HCEC 1CT (cell line): ENCODE data around the gene ARL3.

Experiments
- DNase-seq: peaks from one replicate; pipeline ENCODE4 v3.0.0-alpha.2; 2017

ARL3 gene

DNA sequence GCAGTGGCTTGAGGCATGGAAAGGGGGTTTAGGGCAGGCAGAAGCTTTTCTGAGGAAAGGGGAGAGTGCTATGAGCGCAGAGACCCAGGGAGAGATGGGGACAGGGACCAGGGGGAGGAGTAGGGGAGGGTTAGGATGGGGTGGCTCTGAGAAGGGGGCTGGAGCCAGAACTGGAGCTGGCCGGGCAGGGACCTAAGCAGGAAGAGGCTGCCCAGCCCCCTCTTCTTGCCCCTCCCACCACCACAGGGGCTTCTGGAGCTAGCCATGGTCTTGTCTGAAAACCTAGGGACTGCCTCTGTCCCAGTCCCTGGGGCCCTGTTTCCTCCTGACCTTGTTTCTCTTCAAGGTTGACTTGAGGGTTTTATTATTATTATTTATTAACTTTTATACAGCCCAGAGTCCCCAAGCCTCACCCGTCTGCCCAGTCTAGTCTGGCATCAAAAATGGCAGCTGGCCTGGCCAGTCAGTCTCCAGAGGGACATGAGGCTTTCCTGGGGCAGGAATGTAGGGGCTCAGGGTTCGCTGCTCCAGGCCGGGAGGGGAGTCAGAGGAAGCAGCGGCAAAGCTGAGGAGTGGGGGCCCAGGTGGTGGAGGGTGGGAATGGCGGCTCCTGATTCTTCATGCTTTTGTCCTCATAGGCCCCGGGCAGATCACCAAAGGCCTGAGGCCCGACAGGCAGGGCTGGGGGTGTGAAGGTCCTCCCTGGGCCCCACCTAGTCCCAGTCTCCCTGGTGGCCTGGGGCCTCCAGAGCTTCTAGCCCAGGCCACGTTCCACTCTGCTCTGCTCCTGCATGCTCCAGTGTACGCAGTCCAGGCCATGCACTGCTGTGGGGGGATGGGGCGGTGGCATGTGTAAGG lies 64.2 kb downstream of the ARL3 start:
- DNase-seq: no peak

GRCh38 chr10:102648889-102649796 lies 65.1 kb downstream of the ARL3 start:
- DNase-seq: no peak

DNA sequence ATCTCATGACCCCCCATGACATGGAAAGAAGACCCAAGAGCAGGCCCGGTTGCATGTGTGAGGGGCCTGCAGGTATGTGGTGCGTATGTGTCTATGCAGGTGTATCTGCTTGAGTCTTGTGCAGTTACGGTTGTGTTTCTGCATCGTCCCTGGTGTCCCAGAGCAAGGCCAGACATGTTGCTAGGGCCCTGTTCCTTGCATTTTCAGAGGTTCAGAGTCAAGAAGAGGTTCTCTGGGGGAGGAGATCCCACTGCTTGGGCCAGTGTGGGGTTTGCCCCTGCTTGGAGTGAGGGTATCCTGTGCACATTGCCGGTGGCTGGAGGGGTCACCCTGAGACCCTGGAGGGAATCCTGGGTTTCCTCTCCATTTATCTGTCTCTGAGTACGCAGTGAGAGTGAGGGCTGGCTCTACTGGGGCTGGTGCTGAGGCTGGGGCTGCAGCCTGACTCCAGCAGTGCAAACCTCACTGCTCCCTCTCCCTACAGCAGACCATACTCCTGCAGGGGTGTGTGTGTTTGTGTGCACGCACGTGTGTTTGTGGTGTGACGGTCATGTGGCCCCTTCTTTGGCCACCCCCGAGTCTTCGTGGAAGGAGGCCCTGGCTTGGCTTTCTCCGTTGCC lies 65.8 kb downstream of the ARL3 start:
- no peak for DNase-seq

GRCh38 chr10:102647443-102648268 lies 66.5 kb downstream of the ARL3 start:
- DNase-seq: no peak

GRCh38 chr10:102646610-102647442 lies 67.4 kb downstream of the ARL3 start:
- DNase-seq: no peak

- peak; percentile 97 for DNase-seq
Observed at GRCh38 chr10:102645741-102646609, 68.2 kb downstream of the ARL3 start.

DNA sequence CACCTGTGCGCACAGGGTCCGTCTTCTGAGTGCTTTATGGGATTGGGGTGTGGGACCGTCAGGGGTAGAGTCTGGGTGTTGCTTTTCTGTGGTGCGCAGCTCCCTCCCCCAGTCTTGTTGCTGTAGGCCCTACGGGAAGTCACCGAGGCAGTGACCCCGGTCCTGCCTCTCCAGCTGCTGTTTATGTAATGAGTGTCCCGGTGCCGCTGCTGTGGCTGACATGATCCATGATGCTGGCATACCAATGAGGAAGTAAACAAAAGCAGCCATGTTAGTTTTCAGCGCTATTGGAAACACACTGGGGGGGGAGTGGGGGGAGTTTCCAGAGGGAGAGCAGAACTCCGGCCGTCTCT lies 68.8 kb downstream of the ARL3 start:
- peak; percentile 73 for DNase-seq

- peak; percentile 72 for DNase-seq
Observed at GRCh38 chr10:102644646-102645387, 69.4 kb downstream of the ARL3 start.

GRCh38 chr10:102644066-102644645 lies 70.0 kb downstream of the ARL3 start, which contains the start of gene TRIM8:
TSS of gene TRIM8 (plus strand) at chr10:102644479. CDS start at chr10:102644618, 139 bp downstream.
- peak; percentile 58 for DNase-seq

- DNase-seq: peak; percentile 70
Observed at GRCh38 chr10:102643336-102644065, 70.7 kb downstream of the ARL3 start.

DNA sequence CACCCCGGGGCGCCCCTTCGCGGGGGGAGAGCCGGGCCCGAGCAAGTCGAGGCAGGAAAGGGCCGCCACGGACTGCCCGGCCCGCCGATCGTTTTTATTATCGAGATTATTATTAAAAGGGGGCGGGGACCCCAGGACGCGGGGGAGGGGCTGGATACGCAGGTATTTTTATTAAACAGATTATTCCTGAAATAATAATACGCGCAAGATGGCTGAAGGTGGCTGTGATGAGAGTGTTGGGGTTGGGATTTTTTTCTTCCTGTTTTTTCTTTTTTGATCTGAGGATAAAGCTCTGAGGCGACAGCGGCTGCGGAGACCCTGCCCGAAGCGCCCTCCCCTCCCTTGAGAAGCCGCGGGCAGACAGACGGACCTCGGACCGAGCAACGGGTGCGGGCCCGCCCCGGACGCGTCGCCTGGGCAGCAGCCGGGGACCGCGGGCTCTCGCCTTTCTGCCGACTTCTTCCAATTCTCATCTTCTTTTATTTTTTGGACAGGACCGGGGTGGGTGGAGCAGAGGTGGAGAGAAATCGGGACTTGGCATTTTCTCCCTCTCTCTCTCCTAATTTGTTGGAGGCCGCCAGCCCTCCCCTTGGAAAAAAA lies 71.4 kb downstream of the ARL3 start:
- DNase-seq: peak; percentile 53

DNA sequence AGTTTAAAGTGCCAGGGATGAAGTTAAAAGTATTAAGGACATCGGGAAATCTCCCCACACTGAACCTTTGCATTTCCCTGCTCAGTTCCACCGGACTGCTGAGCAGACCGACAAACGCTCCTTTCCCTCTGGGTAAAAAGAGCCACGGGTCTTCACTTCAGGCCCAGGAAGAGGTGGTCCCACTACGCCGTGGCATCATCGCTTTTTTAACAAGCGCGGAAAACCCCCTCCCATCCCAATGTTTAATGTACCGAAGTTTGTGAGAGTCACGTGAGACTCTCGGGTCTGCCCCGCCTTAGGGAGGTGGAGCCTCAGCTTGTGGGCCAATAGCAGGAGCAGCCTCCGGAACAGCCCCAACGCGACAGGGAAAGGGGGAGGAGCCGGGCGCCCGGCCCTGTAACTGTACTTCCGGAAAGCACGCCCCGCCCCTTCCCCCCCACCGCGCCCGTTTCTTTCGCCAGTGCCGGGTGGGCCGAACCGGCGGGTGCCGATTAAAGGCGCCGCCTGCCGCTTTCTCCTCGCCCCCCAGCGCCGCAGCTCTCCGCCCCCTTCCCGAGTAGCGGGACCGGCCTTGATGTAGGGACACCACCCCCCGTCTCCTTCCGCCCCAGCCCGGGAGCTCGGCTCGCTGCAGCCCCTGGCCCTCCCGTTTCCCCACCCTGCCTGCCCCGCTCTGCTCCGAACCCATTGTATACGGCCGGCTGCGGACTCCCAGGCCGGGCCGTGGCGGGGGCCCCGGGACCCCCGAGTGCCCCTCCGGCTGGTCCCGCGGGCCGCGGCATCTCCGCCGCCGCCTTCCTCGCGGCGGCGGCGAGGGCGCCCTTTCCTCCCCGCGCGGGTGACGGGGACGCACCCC lies 72.1 kb downstream of the ARL3 start:
- DNase-seq: peak; percentile 98

DNA sequence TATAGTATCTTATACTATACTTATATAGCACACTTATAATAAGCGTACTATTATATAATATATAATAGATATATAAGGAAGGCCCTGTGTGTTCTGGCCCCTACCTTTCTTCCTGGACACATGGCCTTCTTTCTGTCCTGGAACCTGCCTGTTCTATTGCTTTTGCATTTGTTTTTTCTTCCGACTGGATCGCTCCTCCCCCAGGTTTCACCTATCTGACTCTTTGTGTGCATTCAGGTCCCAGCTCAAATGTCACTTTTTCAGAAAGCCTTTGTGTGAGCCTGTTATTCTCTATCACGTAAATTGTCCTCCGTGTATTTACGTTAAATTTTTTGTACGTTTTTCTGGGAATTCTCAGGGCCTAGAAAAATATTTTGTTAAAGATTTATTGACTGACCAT lies 72.8 kb downstream of the ARL3 start:
- no peak for DNase-seq

- no peak for DNase-seq
Observed at GRCh38 chr10:102639537-102639936, 74.7 kb downstream of the ARL3 start.

DNA sequence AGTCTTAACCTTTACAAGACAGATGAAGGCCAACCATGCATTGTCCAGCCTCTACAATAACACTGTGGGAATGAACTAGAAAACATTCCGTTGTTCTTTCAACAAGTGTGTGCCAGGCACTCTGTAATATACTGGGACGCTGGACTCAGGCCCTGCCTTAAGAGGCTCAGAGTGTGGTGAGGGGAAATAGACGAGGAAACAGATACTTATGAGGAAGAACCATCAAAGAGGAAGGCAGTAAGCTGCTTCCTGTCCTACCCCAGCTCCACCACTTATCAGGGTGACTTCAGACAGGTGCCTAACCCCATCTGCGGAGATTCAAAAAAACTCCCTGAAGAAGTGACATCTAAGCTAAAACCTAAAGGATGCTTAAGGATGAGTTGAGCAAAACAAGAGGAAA lies 78.8 kb downstream of the ARL3 start:
- no peak for DNase-seq

DNA sequence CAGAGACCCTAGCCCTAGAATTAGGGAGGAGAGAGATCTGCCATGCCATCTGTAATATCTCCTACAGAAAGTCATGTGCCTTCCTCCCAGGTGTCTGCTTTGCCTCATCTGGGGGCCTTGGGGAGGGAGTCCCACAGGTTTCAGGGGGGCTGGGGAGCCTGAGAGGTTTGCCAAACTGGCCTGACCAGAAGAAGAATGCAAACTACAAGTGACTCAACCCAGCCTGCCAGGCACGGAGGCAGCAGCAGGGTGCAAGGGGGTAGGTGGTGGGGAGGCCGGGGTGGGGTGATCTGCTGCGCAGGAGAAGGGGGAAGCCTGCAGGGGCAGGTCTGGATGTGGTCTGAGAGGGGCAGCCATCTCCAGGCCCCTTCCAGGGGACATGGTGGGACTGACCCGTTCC lies 79.5 kb downstream of the ARL3 start:
- no peak for DNase-seq

DNA sequence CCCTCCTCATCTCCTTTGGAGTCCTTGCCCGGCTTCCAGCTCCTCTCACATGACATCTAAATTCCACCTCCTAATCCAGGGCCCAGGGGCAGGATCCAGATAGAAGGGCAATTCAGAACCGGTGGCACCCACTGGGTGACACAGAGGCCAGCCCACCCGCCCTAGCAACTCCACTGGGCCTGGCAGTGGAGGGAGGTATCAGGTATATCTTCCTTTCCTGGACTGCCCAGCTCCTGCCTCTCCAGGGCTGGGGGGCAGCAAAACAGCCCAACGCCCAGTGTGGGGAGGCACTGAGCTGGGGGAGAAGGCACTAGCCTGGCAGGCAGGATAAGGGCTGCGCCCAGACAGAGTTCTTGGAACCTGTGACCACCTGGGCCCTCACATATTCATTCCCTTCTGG lies 80.3 kb downstream of the ARL3 start:
- DNase-seq: no peak
